OCI-LY7 (cell line): Measurements from ENCODE around the gene CACNG3. TPM values are rescaled to one million over a fixed set of nuclear protein-coding genes. Genes with fewer than 3 reads are reported as not detected.

Source experiments
- BruUV-seq: library from RNA; stranded (reverse); fragments of 400-500 nt; replicated peaks from 2 replicates; lab custom pipeline; 2021; lab: Mats Ljungman, UMichigan
- CTCF ChIA-PET: fragments of 300-600 bp; sonication (Branson Sonifier 250); formaldehyde crosslinking; loops from one replicate; lab custom pipeline; 2022; ENCODE audit warnings: antibody characterized with exemption; ENCODE audit not compliant: unreplicated experiment; lab: Charles Lee
- POLR2A ChIA-PET: fragments of 300-600 bp; sonication (Branson Sonifier 250); formaldehyde crosslinking; loops from one replicate; lab custom pipeline; 2022; ENCODE audit warnings: antibody characterized with exemption; lab: Charles Lee
- DNase-seq: peaks from one replicate; pipeline ENCODE4 v3.0.0-alpha.2; 2015; ENCODE audit warnings: low spot score
- H2AFZ ChIP-seq: fragments of 200-600 bp; sonication (generic), shearing (Covaris generic); 2 replicates; pipeline ENCODE4 v1.6.1; 2014; ENCODE audit warnings: mild to moderate bottlenecking, antibody characterized with exemption, low read length, moderate library complexity
- H3K27ac ChIP-seq: fragments of 200-600 bp; sonication (generic); 2 replicates; pipeline ENCODE4 v1.5.1; 2014; ENCODE audit warnings: mixed run types, low read depth, mild to moderate bottlenecking, moderate library complexity, low read length, inconsistent platforms; ENCODE audit not compliant: poor library complexity, severe bottlenecking
- H3K36me3 ChIP-seq: fragments of 200-600 bp; sonication (generic); 2 replicates; pipeline ENCODE4 v1.6.1; 2014; ENCODE audit warnings: mild to moderate bottlenecking, antibody characterized with exemption, low read length, moderate library complexity, mixed read lengths; ENCODE audit not compliant: insufficient read depth
- H3K4me1 ChIP-seq: fragments of 200-600 bp; sonication (generic); 2 replicates; pipeline ENCODE4 v1.5.1; 2014; ENCODE audit warnings: mild to moderate bottlenecking, low read length; ENCODE audit not compliant: insufficient read depth, poor library complexity, severe bottlenecking
- H3K4me2 ChIP-seq: fragments of 200-600 bp; sonication (generic); 2 replicates; pipeline ENCODE4 v1.6.1; 2014; ENCODE audit warnings: mild to moderate bottlenecking, low read length
- H3K4me3 ChIP-seq: fragments of 200-600 bp; sonication (generic); 2 replicates; pipeline ENCODE4 v1.5.1; 2014; ENCODE audit warnings: mild to moderate bottlenecking, low read depth, low read length; ENCODE audit not compliant: poor library complexity, severe bottlenecking
- H3K79me2 ChIP-seq: fragments of 200-600 bp; sonication (generic); 2 replicates; pipeline ENCODE4 v1.6.1; 2016; ENCODE audit warnings: low read depth, mild to moderate bottlenecking, low read length, moderate library complexity, mixed read lengths; ENCODE audit not compliant: insufficient read depth
- H3K9me2 ChIP-seq: fragments of 200-600 bp; sonication (generic); 2 replicates; pipeline ENCODE4 v1.6.1; 2016; ENCODE audit warnings: mild to moderate bottlenecking, low read length, mixed read lengths; ENCODE audit not compliant: insufficient read depth
- H3K9me3 ChIP-seq: fragments of 200-600 bp; sonication (generic); 2 replicates; pipeline ENCODE4 v1.6.1; 2014; ENCODE audit warnings: mild to moderate bottlenecking, mixed run types, low read length, mixed read lengths
- H4K20me1 ChIP-seq: fragments of 200-600 bp; sonication (generic); 2 replicates; pipeline ENCODE4 v1.6.1; 2014; ENCODE audit warnings: mild to moderate bottlenecking, antibody characterized with exemption, low read length, moderate library complexity, mixed read lengths; ENCODE audit not compliant: insufficient read depth
- CTCF ChIP-seq: fragments of 200-600 bp; sonication (generic); conservative IDR thresholded peaks from 2 replicates; pipeline ENCODE4 v1.5.1; 2014; ENCODE audit warnings: mild to moderate bottlenecking, antibody characterized with exemption, low read length, moderate library complexity, mixed read lengths
- EZH2phosphoT487 ChIP-seq: fragments of 200-600 bp; sonication (generic); IDR thresholded peaks from 2 replicates; pipeline ENCODE4 v1.6.1; 2018; ENCODE audit warnings: low read depth, borderline replicate concordance, mild to moderate bottlenecking, mixed run types, antibody characterized with exemption, low read length, moderate library complexity, mixed read lengths
- intact Hi-C: fragments of 100-400 bp; cut with micrococcal nuclease; formaldehyde crosslinking; loops from one replicate; pipeline ENCODE4 v1.10.0; 2022; ENCODE audit not compliant: unreplicated experiment
- total RNA-seq, 2 experiments: library from RNA; depleted of rRNA in 1 of 2; stranded (reverse); fragments of >200 nt in 1 of 2; shearing (Covaris generic) in 1 of 2; gene quantifications; 2 replicates each; pipeline ENCODE4 v1.2.3, GENCODE V29; 2014 to 2022

The CACNG3 gene
- total RNA-seq, 2 experiments from 2014 or later = 0.06 TPM; not detected in 1

- intact Hi-C loops = no loop called here
- no peaks in the 10 kb centered on the region for H4K20me1 ChIP-seq
- no TSS peak for BruUV-seq
- DNase-seq = no peak
- no peak overlapping the region for H3K27ac ChIP-seq
- no peak overlapping the region for H3K4me3 ChIP-seq
- POLR2A ChIA-PET = no interaction called here
- H3K4me1 ChIP-seq = no peaks in the 10 kb centered on the region
- CTCF ChIA-PET = no interaction called here
- no peak for TF ChIP-seq CTCF
- no peak for TF ChIP-seq EZH2phosphoT487
- H3K4me2 ChIP-seq = no peak overlapping the region
- H3K79me2 ChIP-seq = no peaks in the 10 kb centered on the region
- no peaks in the 10 kb centered on the region for H3K36me3 ChIP-seq
- H3K9me2 ChIP-seq = no peaks in the 10 kb centered on the region
- H2AFZ ChIP-seq = no peak overlapping the region
- H3K9me3 ChIP-seq = no peaks in the 10 kb centered on the region
These were observed 17.5 kb downstream of the CACNG3 start for GRCh38 chr16:24273508-24274182.

GRCh38 chr16:24275413-24275812 is 19.3 kb downstream of the CACNG3 start:
- ChIA-PET POLR2A (no interaction called here), CTCF (no interaction called here)
- no peak overlapping the region for H3K4me2 ChIP-seq
- no peak for DNase-seq
- no peaks in the 10 kb centered on the region for H3K9me3 ChIP-seq
- no peaks in the 10 kb centered on the region for H3K79me2 ChIP-seq
- H3K4me1 ChIP-seq = no peaks in the 10 kb centered on the region
- no peaks in the 10 kb centered on the region for H3K36me3 ChIP-seq
- H4K20me1 ChIP-seq = no peaks in the 10 kb centered on the region
- BruUV-seq = no TSS peak
- TF ChIP-seq CTCF = no peak
- TF ChIP-seq EZH2phosphoT487 = no peak
- no peak overlapping the region for H3K4me3 ChIP-seq
- H3K27ac ChIP-seq = no peak overlapping the region
- no peaks in the 10 kb centered on the region for H3K9me2 ChIP-seq
- intact Hi-C loops = no loop called here
- H2AFZ ChIP-seq = no peak overlapping the region

GRCh38 chr16:24279982-24280515 is 23.9 kb downstream of the CACNG3 start:
- intact Hi-C loops = no loop called here
- no peak overlapping the region for H3K4me2 ChIP-seq
- H3K9me3 ChIP-seq = no peaks in the 10 kb centered on the region
- CTCF ChIA-PET = no interaction called here
- no peak for TF ChIP-seq CTCF
- H4K20me1 ChIP-seq = no peaks in the 10 kb centered on the region
- H3K4me1 ChIP-seq = no peaks in the 10 kb centered on the region
- H3K4me3 ChIP-seq = no peak overlapping the region
- H3K79me2 ChIP-seq = no peaks in the 10 kb centered on the region
- no peak overlapping the region for H2AFZ ChIP-seq
- POLR2A ChIA-PET = interaction anchor here (0.5 to 0.9 kb wide), 2 partner anchors 23 to 1522 kb away, joined by 3 to 6 read pairs; no protein-coding TSS in a partner anchor
- no peaks in the 10 kb centered on the region for H3K36me3 ChIP-seq
- no peaks in the 10 kb centered on the region for H3K9me2 ChIP-seq
- no peak overlapping the region for H3K27ac ChIP-seq
- BruUV-seq = no TSS peak
- DNase-seq = no peak
